KMS-11 (cell line): ENCODE measurements around the gene MSTO1.
"Not testable (repeated sequence)": the region's sequence is repeated elsewhere in the genome, so short reads cannot be mapped to it uniquely, and the experiment has no call there.

Experiments
- H2AFZ ChIP-seq: fragments of 200-600 bp; sonication (generic); 2 replicates; pipeline ENCODE4 v1.6.1; 2016; ENCODE audit warnings: antibody characterized with exemption, mixed run types, low read depth
- H3K27ac ChIP-seq: fragments of 200-600 bp; sonication (generic); 2 replicates; pipeline ENCODE4 v1.6.1; 2016; ENCODE audit warnings: mild to moderate bottlenecking, mixed run types
- H3K27me3 ChIP-seq: fragments of 200-600 bp; sonication (generic); 2 replicates; pipeline ENCODE4 v1.6.1; 2017; ENCODE audit warnings: mild to moderate bottlenecking, low read depth, mixed run types, moderate library complexity; ENCODE audit not compliant: insufficient read depth
- H3K36me3 ChIP-seq: fragments of 200-600 bp; sonication (generic); 2 replicates; pipeline ENCODE4 v1.6.1; 2017; ENCODE audit warnings: mild to moderate bottlenecking, mixed run types; ENCODE audit not compliant: insufficient read depth
- H3K4me1 ChIP-seq: fragments of 200-600 bp; sonication (generic); 2 replicates; pipeline ENCODE4 v1.6.1; 2016; ENCODE audit warnings: mild to moderate bottlenecking, low read depth, mixed run types; ENCODE audit not compliant: poor library complexity, severe bottlenecking
- H3K4me2 ChIP-seq: fragments of 200-600 bp; sonication (generic); 2 replicates; pipeline ENCODE4 v1.7.0; 2016; ENCODE audit warnings: mild to moderate bottlenecking, mixed run types
- H3K4me3 ChIP-seq: fragments of 200-600 bp; sonication (generic); IDR thresholded peaks from 2 replicates; pipeline ENCODE4 v1.6.1; 2017; ENCODE audit warnings: low read depth, low read length, mixed read lengths; ENCODE audit not compliant: insufficient read depth
- H3K79me2 ChIP-seq: fragments of 200-600 bp; sonication (generic); 2 replicates; pipeline ENCODE4 v1.6.1; 2016; ENCODE audit warnings: low read depth, mixed run types; ENCODE audit not compliant: insufficient read depth
- H3K9ac ChIP-seq: fragments of 200-600 bp; sonication (generic); 2 replicates; pipeline ENCODE4 v1.6.1; 2016; ENCODE audit warnings: mild to moderate bottlenecking, mixed run types
- H4K20me1 ChIP-seq: fragments of 200-600 bp; sonication (generic); 2 replicates; pipeline ENCODE4 v1.6.1; 2016; ENCODE audit warnings: mild to moderate bottlenecking, mixed run types; ENCODE audit not compliant: insufficient read depth
- TF ChIP-seq, protein P1 (sequence below): fragments of 200-600 bp; sonication (generic); conservative IDR thresholded peaks from 2 replicates; pipeline ENCODE4 v1.6.1; 2017; ENCODE audit warnings: low read depth, mild to moderate bottlenecking, antibody characterized with exemption, low read length, moderate library complexity, mixed read lengths

The MSTO1 gene

GRCh38 chr1:155591770-155592169, 18.2 kb upstream of the MSTO1 start:
- no peak overlapping the region for H3K4me3 ChIP-seq
- no peaks in the 10 kb centered on the region for H3K36me3 ChIP-seq
- no peaks in the 10 kb centered on the region for H4K20me1 ChIP-seq
- no peaks in the 10 kb centered on the region for H3K27me3 ChIP-seq
- no peak overlapping the region for H3K27ac ChIP-seq
- H3K4me1 ChIP-seq = peaks cover 7% of the 10 kb centered on the region
- H3K9ac ChIP-seq = no peak overlapping the region
- no peaks in the 10 kb centered on the region for H3K79me2 ChIP-seq
- TF ChIP-seq, protein P1, sequence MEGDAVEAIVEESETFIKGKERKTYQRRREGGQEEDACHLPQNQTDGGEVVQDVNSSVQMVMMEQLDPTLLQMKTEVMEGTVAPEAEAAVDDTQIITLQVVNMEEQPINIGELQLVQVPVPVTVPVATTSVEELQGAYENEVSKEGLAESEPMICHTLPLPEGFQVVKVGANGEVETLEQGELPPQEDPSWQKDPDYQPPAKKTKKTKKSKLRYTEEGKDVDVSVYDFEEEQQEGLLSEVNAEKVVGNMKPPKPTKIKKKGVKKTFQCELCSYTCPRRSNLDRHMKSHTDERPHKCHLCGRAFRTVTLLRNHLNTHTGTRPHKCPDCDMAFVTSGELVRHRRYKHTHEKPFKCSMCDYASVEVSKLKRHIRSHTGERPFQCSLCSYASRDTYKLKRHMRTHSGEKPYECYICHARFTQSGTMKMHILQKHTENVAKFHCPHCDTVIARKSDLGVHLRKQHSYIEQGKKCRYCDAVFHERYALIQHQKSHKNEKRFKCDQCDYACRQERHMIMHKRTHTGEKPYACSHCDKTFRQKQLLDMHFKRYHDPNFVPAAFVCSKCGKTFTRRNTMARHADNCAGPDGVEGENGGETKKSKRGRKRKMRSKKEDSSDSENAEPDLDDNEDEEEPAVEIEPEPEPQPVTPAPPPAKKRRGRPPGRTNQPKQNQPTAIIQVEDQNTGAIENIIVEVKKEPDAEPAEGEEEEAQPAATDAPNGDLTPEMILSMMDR = peak; percentile 97
- H2AFZ ChIP-seq = no peak overlapping the region
- H3K4me2 ChIP-seq = no peak overlapping the region

- not testable (repeated sequence) for H2AFZ ChIP-seq, H3K79me2 ChIP-seq, H3K36me3 ChIP-seq, H3K4me1 ChIP-seq, H4K20me1 ChIP-seq, H3K9ac ChIP-seq, H3K4me2 ChIP-seq, H3K4me3 ChIP-seq, H3K27me3 ChIP-seq, H3K27ac ChIP-seq
Observed at GRCh38 chr1:155595877-155596474, 14.0 kb upstream of the MSTO1 start.

DNA sequence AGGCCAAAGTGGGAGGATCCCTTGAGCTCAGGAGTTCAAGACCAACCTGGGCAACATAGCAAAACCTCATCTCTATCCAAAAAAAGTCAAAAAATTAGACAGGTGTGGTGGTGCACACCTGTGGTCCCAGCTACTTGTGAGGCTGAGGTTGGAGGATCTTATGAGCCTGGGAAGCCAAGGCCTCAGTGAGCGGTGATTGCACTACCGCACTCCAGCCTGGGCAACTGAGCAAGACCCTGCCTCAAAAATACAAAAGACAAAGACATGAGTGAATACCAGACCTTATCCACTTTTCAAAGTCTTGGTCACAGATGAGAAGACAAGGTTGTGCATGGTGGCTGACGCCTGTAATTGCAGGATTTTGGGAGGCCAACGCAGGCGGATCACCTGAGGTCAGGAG, 13.2 kb upstream of the MSTO1 start:
- H3K36me3 ChIP-seq = no peaks in the 10 kb centered on the region
- H3K4me3 ChIP-seq = no peak overlapping the region
- peaks cover 7% of the 10 kb centered on the region for H3K4me1 ChIP-seq
- H3K9ac ChIP-seq = no peak overlapping the region
- H3K4me2 ChIP-seq = no peak overlapping the region
- no peaks in the 10 kb centered on the region for H3K27me3 ChIP-seq
- no peak overlapping the region for H3K27ac ChIP-seq
- TF ChIP-seq, protein P1 = no peak
- H3K79me2 ChIP-seq = no peaks in the 10 kb centered on the region
- H2AFZ ChIP-seq = no peak overlapping the region
- no peaks in the 10 kb centered on the region for H4K20me1 ChIP-seq

DNA sequence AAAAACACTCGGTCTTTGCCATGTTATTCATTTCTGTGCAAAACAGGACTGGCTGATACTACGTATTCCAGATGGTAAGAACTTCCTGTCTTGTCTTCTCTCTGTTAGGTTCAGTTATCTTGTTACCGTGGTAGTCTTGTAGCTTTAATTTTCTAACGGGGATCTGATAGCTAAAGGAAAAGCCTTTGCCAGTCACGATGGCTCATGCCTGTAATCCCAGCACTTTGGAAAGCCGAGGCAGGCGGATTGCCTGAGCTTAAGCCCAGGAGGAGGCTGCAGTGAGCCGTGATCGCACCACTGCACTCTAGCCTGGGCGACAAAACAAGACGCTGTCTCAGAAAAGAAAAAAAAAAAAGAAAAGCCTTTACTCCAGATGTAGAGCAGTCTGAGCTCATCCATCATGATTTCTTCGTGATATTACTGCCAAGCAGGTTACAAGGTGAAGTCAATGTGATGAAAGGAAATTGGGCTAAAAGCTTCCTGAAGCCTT, 11.1 kb upstream of the MSTO1 start:
- Histone ChIP-seq H3K27me3 (no peaks in the 10 kb centered on the region), H2AFZ (no peak overlapping the region), H3K79me2 (no peaks in the 10 kb centered on the region), H3K4me3 (no peak overlapping the region), H3K27ac (no peak overlapping the region), H3K4me1 (peaks cover 3% of the 10 kb centered on the region), H3K4me2 (no peak overlapping the region), H3K9ac (no peak overlapping the region), H3K36me3 (no peaks in the 10 kb centered on the region), H4K20me1 (no peaks in the 10 kb centered on the region)
- TF ChIP-seq, protein P1 = no peak

- H3K4me3 ChIP-seq, H3K79me2 ChIP-seq, H2AFZ ChIP-seq, H3K27me3 ChIP-seq, H3K4me2 ChIP-seq, H3K36me3 ChIP-seq, H3K27ac ChIP-seq, H4K20me1 ChIP-seq, H3K9ac ChIP-seq, H3K4me1 ChIP-seq: not testable (repeated sequence)
Observed at GRCh38 chr1:155599828-155600572, 10.0 kb upstream of the MSTO1 start.
